NOMO-1 (cell line): ENCODE results near the gene C11orf68.

Source experiments
- DNase-seq, 2 experiments: peaks; one replicate each; lab custom pipeline; 2025; ENCODE audit not compliant: unreplicated experiment in 2 of 2; lab: John Stamatoyannopoulos, UW

C11orf68 gene

GRCh38 chr11:65872586-65873317 lies 46.1 kb downstream of the C11orf68 start, which contains the start of gene EFEMP2:
Gene EFEMP2 (minus strand): TSS chr11:65872800. CDS start chr11:65872354, 446 bp downstream.
- no peak for DNase-seq

DNA sequence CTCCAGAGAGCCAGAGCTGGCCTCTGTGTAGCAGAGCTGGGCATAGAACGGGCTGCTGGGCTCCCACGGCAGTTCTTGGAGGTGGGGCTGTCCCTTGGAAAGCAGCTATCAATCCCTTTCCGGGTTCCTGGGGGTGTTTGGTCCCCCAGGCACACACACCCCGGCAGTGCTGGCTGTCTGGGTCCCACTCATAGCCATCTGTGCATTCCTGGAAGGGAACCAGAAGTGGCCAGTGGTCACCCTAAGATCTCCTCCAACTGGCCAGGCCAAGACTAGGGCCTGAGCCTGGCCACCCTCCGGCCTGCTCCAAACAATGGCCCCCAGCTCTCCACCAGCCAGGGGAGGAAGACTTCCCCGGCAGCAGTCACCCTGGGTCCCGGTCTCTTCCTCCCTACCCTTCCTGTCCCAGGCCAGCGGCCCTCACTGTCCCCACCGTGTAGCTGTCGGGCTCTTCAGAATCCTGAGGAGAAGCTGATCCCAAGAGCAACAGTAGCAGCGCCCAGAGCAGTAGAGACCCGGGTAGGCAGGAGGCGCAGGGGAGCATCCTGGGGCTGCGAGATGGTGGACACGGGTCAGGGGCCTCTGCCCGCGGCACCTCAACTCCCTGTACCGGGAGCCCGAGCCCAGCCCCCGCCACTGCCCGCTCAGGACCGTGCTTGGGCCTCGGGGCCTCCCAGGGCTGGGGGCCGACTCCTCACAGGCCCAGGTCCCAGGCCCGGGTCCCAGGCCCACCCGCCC lies 46.9 kb downstream of the C11orf68 start:
- DNase-seq: no peak

DNA sequence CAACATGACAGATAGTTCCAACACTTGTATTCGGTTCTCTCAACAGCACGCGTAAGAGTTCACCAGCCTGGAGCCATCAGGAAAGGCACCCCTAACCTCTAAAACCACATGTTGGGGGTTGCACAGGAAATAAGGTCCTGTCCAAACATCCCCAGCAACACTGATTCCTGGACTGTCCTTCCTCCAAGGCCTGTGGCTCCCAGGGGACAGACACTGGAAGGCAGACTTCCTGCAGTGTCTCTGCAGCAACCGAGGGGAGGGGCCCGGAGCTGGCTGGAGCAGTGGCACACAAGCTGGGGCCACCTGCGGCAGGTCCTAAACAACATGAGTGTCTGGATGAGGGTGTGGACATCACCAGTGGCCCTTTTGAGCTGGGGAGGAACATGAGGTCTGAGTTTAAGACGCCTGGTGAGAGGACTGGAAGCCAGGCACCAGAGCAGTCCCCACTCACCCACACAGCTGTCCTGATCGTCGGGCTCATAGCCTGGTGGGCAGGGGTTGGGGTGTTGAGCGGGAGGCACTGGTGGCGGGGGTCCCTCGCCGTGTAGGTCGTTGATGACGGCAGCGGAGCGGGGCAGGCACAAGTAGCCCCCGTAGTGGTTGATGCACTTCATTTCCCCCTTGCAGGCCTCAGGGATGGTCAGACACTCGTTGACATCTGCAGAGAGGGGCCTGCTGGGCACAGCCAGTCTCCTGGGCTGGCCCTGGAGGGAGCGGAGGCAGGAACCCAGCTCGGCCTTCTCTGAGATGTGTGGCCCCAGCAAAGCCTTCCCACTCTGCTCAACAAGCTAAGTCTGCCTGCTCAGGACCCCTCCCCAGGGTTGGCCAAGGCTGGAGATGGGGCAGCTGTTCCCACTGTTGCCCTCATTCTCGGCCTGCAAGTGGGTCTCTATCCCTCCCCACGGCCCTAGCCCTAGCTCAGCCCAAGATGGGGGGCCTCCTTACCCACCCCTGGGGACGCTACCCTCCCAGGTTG lies 47.9 kb downstream of the C11orf68 start:
- no peak for DNase-seq

GRCh38 chr11:65870307-65870658 lies 48.6 kb downstream of the C11orf68 start:
- no peak for DNase-seq

DNA sequence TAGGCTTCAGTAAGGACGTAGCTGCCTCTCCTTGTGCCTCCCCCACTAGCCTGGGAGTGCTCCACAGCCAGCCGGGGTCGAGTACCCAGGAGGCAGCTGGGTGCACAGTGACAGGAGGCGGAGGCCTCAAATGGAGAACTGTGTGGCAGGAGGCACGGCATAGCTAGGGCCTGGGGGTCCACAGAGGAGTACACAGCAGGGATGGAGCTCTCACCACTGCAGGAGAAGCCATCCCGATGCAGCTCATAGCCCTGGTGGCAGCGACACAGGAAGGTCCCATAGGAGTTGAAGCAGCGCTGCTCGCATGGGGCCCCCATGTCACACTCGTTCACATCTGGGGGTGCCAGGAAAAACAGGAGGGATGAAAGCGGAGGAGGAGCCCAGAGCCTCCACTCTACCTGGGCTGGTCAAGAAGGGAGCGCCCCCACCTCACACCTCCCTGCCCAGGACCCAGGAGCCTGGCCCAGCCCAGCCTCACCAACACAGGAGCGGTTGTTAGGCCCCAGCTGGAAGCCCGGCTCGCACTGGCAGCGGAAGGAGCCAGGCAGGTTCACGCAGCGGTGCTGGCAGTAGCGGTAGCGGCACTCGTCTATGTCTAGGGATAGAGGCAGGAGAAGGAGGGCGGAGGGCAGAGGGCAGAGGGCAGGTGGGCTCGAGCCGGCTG lies 49.1 kb downstream of the C11orf68 start:
- DNase-seq: no peak

GRCh38 chr11:65868907-65869306 lies 50.0 kb downstream of the C11orf68 start:
- no peak for DNase-seq

- no peak for DNase-seq
Measured at GRCh38 chr11:65868076-65868667, 50.7 kb downstream of the C11orf68 start.

DNA sequence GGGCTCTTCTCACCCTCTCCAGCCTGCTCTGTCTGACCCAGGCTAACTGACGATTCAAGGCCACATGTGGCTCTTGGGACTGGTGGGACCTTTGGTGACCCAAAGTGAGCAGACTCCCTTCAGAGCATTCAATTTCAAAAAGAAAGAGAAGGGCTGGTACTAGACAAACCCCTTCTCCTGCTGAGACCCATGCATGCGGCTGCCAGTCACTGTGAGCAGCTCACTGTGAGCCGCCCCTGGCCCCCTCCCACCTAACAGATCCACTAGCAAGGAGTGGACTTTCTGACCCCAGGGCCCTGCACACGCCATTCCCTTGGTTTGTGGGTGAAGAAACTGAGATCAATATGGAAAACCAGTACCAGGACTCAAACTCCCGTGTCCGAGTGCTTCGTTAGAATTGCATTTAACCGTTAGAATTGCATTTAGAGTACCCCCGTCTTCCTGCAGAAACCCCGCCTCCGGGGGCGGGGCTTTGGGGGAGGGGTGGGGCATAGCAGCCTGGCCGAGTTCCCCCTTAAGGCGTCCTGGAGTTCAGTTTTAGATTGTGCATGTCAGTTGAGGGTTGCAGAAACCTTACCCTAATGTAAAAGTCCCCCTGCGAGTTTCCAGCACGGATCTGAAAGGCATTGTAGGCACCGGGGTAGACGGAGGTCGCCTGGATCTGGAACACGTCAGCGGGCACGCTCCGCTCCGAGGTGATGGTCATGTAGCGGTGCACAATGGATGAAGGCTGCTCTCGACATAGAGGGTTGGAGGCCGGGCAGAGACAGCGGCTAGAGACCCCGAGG lies 51.4 kb downstream of the C11orf68 start:
- no peak for DNase-seq
